A673 (cell line): Measurements from ENCODE around the gene BRCA2. TPM values are rescaled to one million over a fixed set of nuclear protein-coding genes. Genes with fewer than 3 reads are reported as not detected.

ENCODE experiments used
- BruUV-seq: library from RNA; stranded (reverse); fragments of 400-500 nt; replicated peaks from 2 replicates; lab custom pipeline; 2021; lab: Mats Ljungman, UMichigan
- CTCF ChIA-PET: fragments of 300-600 bp; sonication (Branson Sonifier 250); formaldehyde crosslinking; loops from one replicate; lab custom pipeline; 2022; ENCODE audit warnings: antibody characterized with exemption; lab: Charles Lee
- POLR2A ChIA-PET: fragments of 300-600 bp; sonication (Branson Sonifier 250); formaldehyde crosslinking; loops from one replicate; lab custom pipeline; 2022; ENCODE audit warnings: antibody characterized with exemption; ENCODE audit not compliant: low non-redundant PET; lab: Charles Lee
- DNase-seq: peaks from one replicate; pipeline ENCODE4 v3.0.0-alpha.2; 2015; ENCODE audit warnings: low spot score
- H3K27ac ChIP-seq: fragments of 200-600 bp; sonication (generic); 2 replicates; pipeline ENCODE4 v1.5.1; 2016; ENCODE audit warnings: mixed run types, low read depth, mild to moderate bottlenecking, mixed read lengths, antibody characterized with exemption, low read length; ENCODE audit not compliant: poor library complexity, severe bottlenecking
- H3K27me3 ChIP-seq: fragments of 200-600 bp; sonication (generic); replicated peaks from 2 replicates; pipeline ENCODE4 v1.6.1; 2017; ENCODE audit warnings: mixed run types, low read depth, mild to moderate bottlenecking, mixed read lengths, antibody characterized with exemption, low read length; ENCODE audit not compliant: insufficient read depth, poor library complexity
- H3K36me3 ChIP-seq: fragments of 200-600 bp; sonication (generic); 2 replicates; pipeline ENCODE4 v1.6.1; 2016; ENCODE audit warnings: mixed run types, mild to moderate bottlenecking, mixed read lengths, antibody characterized with exemption, low read length; ENCODE audit not compliant: insufficient read depth, poor library complexity, severe bottlenecking
- H3K4me1 ChIP-seq: fragments of 200-600 bp; sonication (generic); 2 replicates; pipeline ENCODE4 v1.6.1; 2017; ENCODE audit warnings: mixed run types, mild to moderate bottlenecking, mixed read lengths, antibody characterized with exemption, low read length; ENCODE audit not compliant: insufficient read depth, poor library complexity, severe bottlenecking
- H3K4me3 ChIP-seq: fragments of 200-600 bp; sonication (generic); 2 replicates; pipeline ENCODE4 v1.5.1; 2016; ENCODE audit warnings: low read depth, mixed run types, mild to moderate bottlenecking, mixed read lengths, low read length; ENCODE audit not compliant: poor library complexity, severe bottlenecking
- H3K9me3 ChIP-seq: fragments of 200-600 bp; sonication (generic); 2 replicates; pipeline ENCODE4 v1.6.1; 2016; ENCODE audit warnings: mixed run types, low read depth, mild to moderate bottlenecking, mixed read lengths, antibody characterized with exemption, low read length; ENCODE audit not compliant: poor library complexity, severe bottlenecking
- CTCF ChIP-seq: fragments of 300-800, 200-600 bp; sonication (generic); conservative IDR thresholded peaks from 2 replicates; pipeline ENCODE4 v1.5.1; 2017; ENCODE audit warnings: low read depth, mild to moderate bottlenecking, antibody characterized with exemption, low read length, moderate library complexity, mixed read lengths
- EZH2 ChIP-seq: fragments of 200-600 bp; sonication (generic); IDR thresholded peaks from 2 replicates; pipeline ENCODE4 v1.6.1; 2017; ENCODE audit warnings: borderline replicate concordance, low read depth, mild to moderate bottlenecking, mixed read lengths, antibody characterized with exemption, low read length; ENCODE audit not compliant: poor library complexity, severe bottlenecking
- intact Hi-C: fragments of 100-400 bp; cut with micrococcal nuclease; formaldehyde crosslinking; loops from one replicate; pipeline ENCODE4 v1.10.0; 2022; ENCODE audit not compliant: unreplicated experiment
- total RNA-seq: library from RNA; stranded (reverse); gene quantifications from 2 replicates; pipeline ENCODE4 v1.2.3, GENCODE V29; 2021

The BRCA2 gene
- total RNA-seq, 1 experiment from 2014 or later: 35.9 TPM

- Histone ChIP-seq H3K4me3 (no peak overlapping the region), H3K4me1 (no peaks in the 10 kb centered on the region), H3K36me3 (peaks cover 22% of the 10 kb centered on the region), H3K27ac (no peak overlapping the region), H3K27me3 (no peaks in the 10 kb centered on the region), H3K9me3 (no peaks in the 10 kb centered on the region)
- ChIA-PET CTCF (no interaction called here), POLR2A (no interaction called here)
- no peak for DNase-seq
- intact Hi-C loops: no loop called here
- no TSS peak for BruUV-seq
- TF ChIP-seq CTCF (no peak), EZH2 (no peak)
Observed at GRCh38 chr13:32384702-32385101, 69.4 kb downstream of the BRCA2 start.

GRCh38 chr13:32385410-32385809, 70.1 kb downstream of the BRCA2 start:
- H3K4me1 ChIP-seq: no peaks in the 10 kb centered on the region
- H3K4me3 ChIP-seq: no peak overlapping the region
- TF ChIP-seq EZH2: no peak
- no peak for TF ChIP-seq CTCF
- no TSS peak for BruUV-seq
- ChIA-PET POLR2A (no interaction called here), CTCF (no interaction called here)
- intact Hi-C loops: no loop called here
- DNase-seq: no peak
- peaks cover 22% of the 10 kb centered on the region for H3K36me3 ChIP-seq
- no peaks in the 10 kb centered on the region for H3K9me3 ChIP-seq
- no peak overlapping the region for H3K27ac ChIP-seq
- H3K27me3 ChIP-seq: no peaks in the 10 kb centered on the region

- Histone ChIP-seq H3K36me3 (no peaks in the 10 kb centered on the region), H3K9me3 (no peaks in the 10 kb centered on the region), H3K27ac (no peak overlapping the region), H3K4me3 (no peak overlapping the region), H3K4me1 (no peaks in the 10 kb centered on the region), H3K27me3 (no peaks in the 10 kb centered on the region)
- BruUV-seq: no TSS peak
- ChIA-PET POLR2A (no interaction called here), CTCF (no interaction called here)
- DNase-seq: no peak
- intact Hi-C loops: no loop called here
- TF ChIP-seq CTCF (no peak), EZH2 (no peak)
Observed at GRCh38 chr13:32390048-32390447, 74.7 kb downstream of the BRCA2 start.
